Stimulated activated CD4-positive, alpha-beta T cell treated with anti-CD3 and anti-CD28 coated beads, Interleukin-2, amount 100 ng/mL, for 24 hours (primary cell): ENCODE results near the gene GPER1.
"Not testable (repeated sequence)": the region's sequence is repeated elsewhere in the genome, so short reads cannot be mapped to it uniquely, and the experiment has no call there.

Source experiments
- DNase-seq, 2 donors: peaks; one replicate each; pipeline ENCODE4 v3.0.0-alpha.2; 2020

Gene GPER1

GRCh38 chr7:1087952-1088920 lies at the start of gene GPER1:
GPER1 (plus strand) TSS chr7:1088113; CDS start chr7:1091729, 3,616 bp downstream.
- no peak for DNase-seq

GRCh38 chr7:1040233-1040632 lies 47.7 kb upstream of the GPER1 start:
- DNase-seq: not testable (repeated sequence)

GRCh38 chr7:1040790-1041189 lies 47.1 kb upstream of the GPER1 start:
- no peak for DNase-seq

- DNase-seq: no peak
Observed at GRCh38 chr7:1041551-1042491, 46.1 kb upstream of the GPER1 start.

GRCh38 chr7:1042492-1042833 lies 45.5 kb upstream of the GPER1 start:
- DNase-seq: no peak

GRCh38 chr7:1043552-1044188 lies 44.2 kb upstream of the GPER1 start:
- DNase-seq: no peak

- DNase-seq: peak; percentile 93 to 96
Observed at GRCh38 chr7:1044189-1045068, 43.5 kb upstream of the GPER1 start, which contains the start of gene GPR146. GPR146 (plus strand) TSS chr7:1044546; CDS start chr7:1057516, 12,970 bp downstream.

- DNase-seq: no peak
Observed at GRCh38 chr7:1045069-1046063, 42.5 kb upstream of the GPER1 start.

GRCh38 chr7:1046722-1047679 lies 40.9 kb upstream of the GPER1 start:
- no peak for DNase-seq

- no peak for DNase-seq
Observed at GRCh38 chr7:1049006-1049741, 38.7 kb upstream of the GPER1 start.

- no peak for DNase-seq
Observed at GRCh38 chr7:1049801-1050200, 38.1 kb upstream of the GPER1 start.

GRCh38 chr7:1050254-1050906 lies 37.5 kb upstream of the GPER1 start:
- DNase-seq: no peak

- no peak for DNase-seq
Observed at GRCh38 chr7:1050956-1051690, 36.8 kb upstream of the GPER1 start.

GRCh38 chr7:1052031-1052818 lies 35.7 kb upstream of the GPER1 start:
- DNase-seq: no peak

- DNase-seq: no peak
Observed at GRCh38 chr7:1053002-1053411, 34.9 kb upstream of the GPER1 start.

- no peak for DNase-seq
Observed at GRCh38 chr7:1053816-1054370, 34.0 kb upstream of the GPER1 start.
